Liver (tissue), 9 donors: ENCODE measurements around the gene ZNF862. TPM values are rescaled to one million over a fixed set of nuclear protein-coding genes. Genes with fewer than 3 reads are reported as not detected.

ENCODE experiments used
- DNase-seq: peaks from one replicate; pipeline ENCODE4 v3.0.0-alpha.2; 2017; ENCODE audit warnings: low spot score
- H3K27ac ChIP-seq, 2 donors: one replicate each; pipeline ENCODE4 v1.7.0; 2013; ENCODE audit warnings: inconsistent platforms in 2 of 2, low read length in 2 of 2, control low read depth in 1 of 2, low read depth in 1 of 2, mild to moderate bottlenecking in 1 of 2
- H3K27me3 ChIP-seq, 4 donors: one replicate each; pipeline versions ENCODE4 v1.6.1 to v1.7.0; 2013; ENCODE audit warnings: low read length in 3 of 4, inconsistent platforms in 1 of 4, mild to moderate bottlenecking in 1 of 4, moderate library complexity in 1 of 4; ENCODE audit not compliant: control insufficient read depth in 4 of 4, insufficient read depth in 4 of 4
- H3K36me3 ChIP-seq, 4 donors: one replicate each; pipeline versions ENCODE4 v1.6.1 to v1.7.0; 2013; ENCODE audit warnings: low read length in 3 of 4, mild to moderate bottlenecking in 3 of 4, low read depth in 1 of 4, moderate library complexity in 1 of 4; ENCODE audit not compliant: control insufficient read depth in 4 of 4, insufficient read depth in 3 of 4
- H3K4me1 ChIP-seq, 4 donors: one replicate each; pipeline versions ENCODE4 v1.6.1 to v1.7.0; 2013; ENCODE audit warnings: low read length in 3 of 4, mild to moderate bottlenecking in 3 of 4, moderate library complexity in 1 of 4; ENCODE audit not compliant: control insufficient read depth in 4 of 4, insufficient read depth in 4 of 4
- H3K4me3 ChIP-seq, 3 donors: one replicate each; pipeline versions ENCODE4 v1.6.1 to v1.7.0; 2013; ENCODE audit warnings: low read length in 3 of 3, control low read depth in 1 of 3, low read depth in 1 of 3, mild to moderate bottlenecking in 1 of 3
- H3K9ac ChIP-seq, 2 donors: one replicate each; pipeline ENCODE4 v1.7.0; 2013; ENCODE audit warnings: low read length in 2 of 2, mild to moderate bottlenecking in 2 of 2, moderate library complexity in 2 of 2, control low read depth in 1 of 2, low read depth in 1 of 2
- H3K9me3 ChIP-seq, 4 donors: one replicate each; pipeline versions ENCODE4 v1.6.1 to v1.7.0; 2013; ENCODE audit warnings: low read length in 3 of 4; ENCODE audit not compliant: control insufficient read depth in 4 of 4
- EGR1 ChIP-seq, 2 donors: IDR thresholded peaks; 2 replicates each; pipeline ENCODE4 v1.6.1; 2016 to 2018; ENCODE audit warnings: antibody characterized with exemption in 2 of 2, low read depth in 2 of 2
- FOXA1 ChIP-seq: IDR thresholded peaks from 2 replicates; pipeline ENCODE4 v1.6.1; 2016; ENCODE audit warnings: antibody characterized with exemption
- FOXA2 ChIP-seq: IDR thresholded peaks from 2 replicates; pipeline ENCODE4 v1.6.1; 2016; ENCODE audit warnings: antibody characterized with exemption
- GABPA ChIP-seq, 2 donors: IDR thresholded peaks in 1 of 2; conservative IDR thresholded peaks in 1 of 2; 2 replicates each; pipeline ENCODE4 v1.6.1; 2016; ENCODE audit warnings: antibody characterized with exemption in 2 of 2, mild to moderate bottlenecking in 1 of 2, moderate library complexity in 1 of 2
- HNF4G ChIP-seq: IDR thresholded peaks from 2 replicates; pipeline ENCODE4 v1.6.1; 2016; ENCODE audit warnings: antibody characterized with exemption
- JUND ChIP-seq, 2 donors: IDR thresholded peaks; 2 replicates each; pipeline ENCODE4 v1.6.1; 2016; ENCODE audit warnings: antibody characterized with exemption in 2 of 2
- NR2F2 ChIP-seq: IDR thresholded peaks from 2 replicates; pipeline ENCODE4 v1.6.1; 2016; ENCODE audit warnings: antibody characterized with exemption
- RAD21 ChIP-seq, 2 donors: IDR thresholded peaks; 2 replicates each; pipeline ENCODE4 v1.6.1; 2016; ENCODE audit warnings: antibody characterized with exemption in 2 of 2, mild to moderate bottlenecking in 2 of 2
- SP1 ChIP-seq: IDR thresholded peaks from 2 replicates; pipeline ENCODE4 v1.6.1; 2018; ENCODE audit warnings: antibody characterized with exemption, mild to moderate bottlenecking
- TAF1 ChIP-seq: conservative IDR thresholded peaks from 2 replicates; pipeline ENCODE4 v1.6.1; 2016; ENCODE audit warnings: antibody characterized with exemption, mild to moderate bottlenecking
- YY1 ChIP-seq: IDR thresholded peaks from 2 replicates; pipeline ENCODE4 v1.6.1; 2016; ENCODE audit warnings: antibody characterized with exemption, mild to moderate bottlenecking
- whole genome bisulfite sequencing: extraction: QIAGEN DNeasy Blood & Tissue Kit; methylation state at CpG from one replicate; pipeline ENCODE4 v1.1.7; 2013; 5-methylcytosine and 5-hydroxymethylcytosine counted together
- polyA plus RNA-seq, 2 donors: library from polyadenylated mRNA; stranded (reverse) in 1 of 2; unstranded in 1 of 2; fragments of 200-250 nt in 1 of 2; fragments of >200 nt in 1 of 2; fragmentation: Nextera tagmentation in 1 of 2; extraction: Ambion mirVana in 1 of 2; gene quantifications; one replicate each; pipeline versions ENCODE4 v1.2.1 to v1.2.3, GENCODE V29; 2013 to 2015
- total RNA-seq, 2 donors: library from RNA; depleted of rRNA; stranded (reverse); fragments of >200 nt; gene quantifications; one replicate each; pipeline ENCODE4 v1.2.3, GENCODE V29; 2014
- TF ChIP-seq, protein P1 (sequence below): fragments of 150-350 bp; IDR thresholded peaks from 2 replicates; pipeline ENCODE4 v1.5.1; 2017; ENCODE audit warnings: improper control_type of control experiment, low read depth, low read length; ENCODE audit not compliant: missing input control
- TF ChIP-seq, protein P2 (sequence below): IDR thresholded peaks from 2 replicates; pipeline ENCODE4 v1.6.1; 2016; ENCODE audit warnings: antibody characterized with exemption, mild to moderate bottlenecking
- donor health status: healthy.
- donor health status: healthy.
- donor health status: healthy.
- donor health status: healthy.
- donor health status: healthy.

Gene ZNF862
- total and polyA plus RNA-seq, 4 donors: 1.9 to 9.4 (median 3.8) TPM

DNA sequence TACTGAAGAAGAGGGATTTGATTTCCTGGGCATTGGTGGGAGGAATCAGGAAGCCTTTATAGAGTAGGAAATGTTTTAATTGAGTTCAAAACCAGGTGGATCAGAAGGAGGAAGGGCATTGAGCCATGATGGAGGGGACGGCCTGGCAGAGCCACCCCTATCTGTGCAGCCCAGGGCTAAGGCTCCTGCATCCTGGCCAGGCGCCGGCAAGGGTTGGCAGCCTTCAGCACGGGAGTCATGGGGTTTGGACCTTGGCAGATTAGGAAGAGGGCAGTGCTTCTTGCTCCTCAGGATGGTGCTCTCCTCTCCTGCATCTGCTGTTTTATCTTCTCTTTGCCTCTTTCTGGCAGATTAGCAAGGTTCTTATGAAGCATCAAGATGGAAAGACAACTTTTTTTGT is 12.5 kb downstream of the ZNF862 start:
- Histone ChIP-seq H3K27ac (no peak overlapping the region), H3K4me3 (no peak overlapping the region), H3K36me3 (peaks cover 0 to 6% (median 2%) of the 10 kb centered on the region in 4 donors), H3K4me1 (peaks cover 0 to 7% (median 4%) of the 10 kb centered on the region in 4 donors), H3K27me3 (no peaks in the 10 kb centered on the region), H3K9me3 (no peaks in the 10 kb centered on the region), H3K9ac (no peak overlapping the region)
- 82% methylated on average over 4 of the region's 4 CpGs for whole genome bisulfite sequencing
- TF ChIP-seq SP1: no peak
- no peak for TF ChIP-seq EGR1 (IDR thresholded peaks at IDR 0.05; ENCODE audit: low read depth in 2 of 2)
- TF ChIP-seq GABPA (IDR thresholded peaks at IDR 0.05 in 1 of 2, conservative IDR thresholded peaks at IDR 0.05 in 1 of 2): no peak
- TF ChIP-seq, protein P1, sequence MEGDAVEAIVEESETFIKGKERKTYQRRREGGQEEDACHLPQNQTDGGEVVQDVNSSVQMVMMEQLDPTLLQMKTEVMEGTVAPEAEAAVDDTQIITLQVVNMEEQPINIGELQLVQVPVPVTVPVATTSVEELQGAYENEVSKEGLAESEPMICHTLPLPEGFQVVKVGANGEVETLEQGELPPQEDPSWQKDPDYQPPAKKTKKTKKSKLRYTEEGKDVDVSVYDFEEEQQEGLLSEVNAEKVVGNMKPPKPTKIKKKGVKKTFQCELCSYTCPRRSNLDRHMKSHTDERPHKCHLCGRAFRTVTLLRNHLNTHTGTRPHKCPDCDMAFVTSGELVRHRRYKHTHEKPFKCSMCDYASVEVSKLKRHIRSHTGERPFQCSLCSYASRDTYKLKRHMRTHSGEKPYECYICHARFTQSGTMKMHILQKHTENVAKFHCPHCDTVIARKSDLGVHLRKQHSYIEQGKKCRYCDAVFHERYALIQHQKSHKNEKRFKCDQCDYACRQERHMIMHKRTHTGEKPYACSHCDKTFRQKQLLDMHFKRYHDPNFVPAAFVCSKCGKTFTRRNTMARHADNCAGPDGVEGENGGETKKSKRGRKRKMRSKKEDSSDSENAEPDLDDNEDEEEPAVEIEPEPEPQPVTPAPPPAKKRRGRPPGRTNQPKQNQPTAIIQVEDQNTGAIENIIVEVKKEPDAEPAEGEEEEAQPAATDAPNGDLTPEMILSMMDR: no peak
- TF ChIP-seq RAD21 (IDR thresholded peaks at IDR 0.05): no peak
- no peak for DNase-seq

DNA sequence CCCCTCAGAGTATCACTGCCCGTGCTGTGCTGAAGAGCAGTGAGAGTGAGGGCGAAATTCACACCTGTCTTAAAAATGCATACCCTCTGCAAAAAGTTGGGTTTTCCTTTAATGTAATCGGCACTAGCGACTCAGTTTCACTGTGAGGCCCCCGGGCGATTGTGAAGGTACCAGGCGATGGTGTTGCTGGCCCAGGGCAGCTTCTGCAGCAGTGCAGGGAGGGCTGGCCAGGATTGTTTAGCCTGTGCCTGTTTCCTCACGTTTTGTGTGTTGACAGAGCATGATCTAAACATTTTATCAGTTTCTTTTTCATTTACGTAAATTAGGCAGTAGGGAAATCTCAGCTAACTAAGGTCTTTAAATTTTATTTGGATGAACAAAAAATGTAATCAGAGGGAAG is 13.3 kb downstream of the ZNF862 start:
- Histone ChIP-seq H3K9ac (no peak overlapping the region), H3K27ac (no peak overlapping the region), H3K36me3 (peaks cover 0 to 6% (median 2%) of the 10 kb centered on the region in 4 donors), H3K9me3 (no peaks in the 10 kb centered on the region), H3K4me3 (no peak overlapping the region), H3K4me1 (peaks cover 0 to 7% (median 4%) of the 10 kb centered on the region in 4 donors), H3K27me3 (no peaks in the 10 kb centered on the region)
- TF ChIP-seq, protein P2, sequence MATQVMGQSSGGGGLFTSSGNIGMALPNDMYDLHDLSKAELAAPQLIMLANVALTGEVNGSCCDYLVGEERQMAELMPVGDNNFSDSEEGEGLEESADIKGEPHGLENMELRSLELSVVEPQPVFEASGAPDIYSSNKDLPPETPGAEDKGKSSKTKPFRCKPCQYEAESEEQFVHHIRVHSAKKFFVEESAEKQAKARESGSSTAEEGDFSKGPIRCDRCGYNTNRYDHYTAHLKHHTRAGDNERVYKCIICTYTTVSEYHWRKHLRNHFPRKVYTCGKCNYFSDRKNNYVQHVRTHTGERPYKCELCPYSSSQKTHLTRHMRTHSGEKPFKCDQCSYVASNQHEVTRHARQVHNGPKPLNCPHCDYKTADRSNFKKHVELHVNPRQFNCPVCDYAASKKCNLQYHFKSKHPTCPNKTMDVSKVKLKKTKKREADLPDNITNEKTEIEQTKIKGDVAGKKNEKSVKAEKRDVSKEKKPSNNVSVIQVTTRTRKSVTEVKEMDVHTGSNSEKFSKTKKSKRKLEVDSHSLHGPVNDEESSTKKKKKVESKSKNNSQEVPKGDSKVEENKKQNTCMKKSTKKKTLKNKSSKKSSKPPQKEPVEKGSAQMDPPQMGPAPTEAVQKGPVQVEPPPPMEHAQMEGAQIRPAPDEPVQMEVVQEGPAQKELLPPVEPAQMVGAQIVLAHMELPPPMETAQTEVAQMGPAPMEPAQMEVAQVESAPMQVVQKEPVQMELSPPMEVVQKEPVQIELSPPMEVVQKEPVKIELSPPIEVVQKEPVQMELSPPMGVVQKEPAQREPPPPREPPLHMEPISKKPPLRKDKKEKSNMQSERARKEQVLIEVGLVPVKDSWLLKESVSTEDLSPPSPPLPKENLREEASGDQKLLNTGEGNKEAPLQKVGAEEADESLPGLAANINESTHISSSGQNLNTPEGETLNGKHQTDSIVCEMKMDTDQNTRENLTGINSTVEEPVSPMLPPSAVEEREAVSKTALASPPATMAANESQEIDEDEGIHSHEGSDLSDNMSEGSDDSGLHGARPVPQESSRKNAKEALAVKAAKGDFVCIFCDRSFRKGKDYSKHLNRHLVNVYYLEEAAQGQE: no peak
- TF ChIP-seq SP1: no peak
- no peak for TF ChIP-seq FOXA2
- TF ChIP-seq HNF4G: no peak
- no peak for TF ChIP-seq YY1
- no peak for TF ChIP-seq GABPA (IDR thresholded peaks at IDR 0.05 in 1 of 2, conservative IDR thresholded peaks at IDR 0.05 in 1 of 2)
- TF ChIP-seq TAF1: no peak
- no peak for DNase-seq
- 91% methylated on average over 9 of the region's 9 CpGs for WGBS

DNA sequence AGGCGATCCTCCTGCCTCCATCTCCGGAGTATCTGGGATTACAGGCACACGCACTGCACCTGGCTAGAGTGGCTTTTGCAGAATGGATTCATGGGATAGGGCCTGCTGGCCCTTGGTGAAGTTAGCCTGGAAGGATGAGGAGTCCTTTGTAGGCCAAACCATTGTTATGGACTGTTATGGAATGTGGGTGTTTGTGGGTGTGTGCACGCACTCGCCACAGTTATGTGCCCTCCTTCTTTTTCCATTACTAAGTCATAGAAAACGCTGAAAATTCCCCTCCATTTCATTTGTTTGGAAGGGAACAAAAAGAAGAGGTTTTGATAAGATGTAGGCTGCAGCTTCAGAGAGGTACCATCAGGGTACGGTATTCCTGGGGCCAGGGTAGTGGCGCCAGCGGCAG is 15.0 kb downstream of the ZNF862 start:
- 98% methylated on average over 9 of the region's 9 CpGs for WGBS
- Histone ChIP-seq H3K27ac (no peak overlapping the region), H3K4me3 (no peak overlapping the region), H3K4me1 (peaks cover 0 to 7% (median 4%) of the 10 kb centered on the region in 4 donors), H3K9ac (no peak overlapping the region), H3K9me3 (no peaks in the 10 kb centered on the region), H3K27me3 (no peaks in the 10 kb centered on the region), H3K36me3 (peaks cover 0 to 3% (median 1%) of the 10 kb centered on the region in 4 donors)
- no peak for DNase-seq
- TF ChIP-seq FOXA1 (no peak), HNF4G (no peak), NR2F2 (no peak), YY1 (no peak), FOXA2 (no peak), JUND (IDR thresholded peaks at IDR 0.05) (no peak), SP1 (no peak)
- TF ChIP-seq, protein P1: no peak
